ENCODE results near the gene OPN1LW.

DNA sequence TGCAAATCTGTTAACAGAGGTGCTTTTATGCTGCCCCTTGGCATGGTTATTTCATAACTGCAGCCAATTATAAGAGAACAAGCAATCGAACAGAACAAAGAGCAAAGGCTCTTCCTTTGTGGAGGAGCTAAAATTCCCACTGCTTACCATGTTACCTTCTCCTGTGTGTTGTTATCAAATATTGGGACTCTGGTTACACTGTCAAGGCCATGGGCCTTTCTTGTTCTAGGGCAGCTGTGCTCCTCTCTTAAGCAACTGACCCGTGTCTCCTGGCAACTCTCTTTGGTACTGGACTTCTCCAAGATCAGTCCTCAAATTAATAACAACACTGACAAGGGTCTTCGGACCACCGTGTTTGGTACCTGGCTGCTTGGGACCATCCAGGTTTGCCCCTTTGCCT lies 12.1 kb upstream of the OPN1LW start:
- no peak for TF ChIP-seq POLR2A (IDR thresholded peaks at IDR 0.05; ENCODE audit: low read depth, low read length)
- no peak for TF ChIP-seq TAF1 (IDR thresholded peaks at IDR 0.05; ENCODE audit: borderline replicate concordance, low read depth, low read length)
